ENCODE results near the gene BABAM2. TPM values are rescaled to one million over a fixed set of nuclear protein-coding genes. Genes with fewer than 3 reads are reported as not detected.
"Not testable (repeated sequence)": the region's sequence is repeated elsewhere in the genome, so short reads cannot be mapped to it uniquely, and the experiment has no call there.

The BABAM2 gene
- total RNA-seq, 1 donor from 2014 or later = 34.6 TPM

DNA sequence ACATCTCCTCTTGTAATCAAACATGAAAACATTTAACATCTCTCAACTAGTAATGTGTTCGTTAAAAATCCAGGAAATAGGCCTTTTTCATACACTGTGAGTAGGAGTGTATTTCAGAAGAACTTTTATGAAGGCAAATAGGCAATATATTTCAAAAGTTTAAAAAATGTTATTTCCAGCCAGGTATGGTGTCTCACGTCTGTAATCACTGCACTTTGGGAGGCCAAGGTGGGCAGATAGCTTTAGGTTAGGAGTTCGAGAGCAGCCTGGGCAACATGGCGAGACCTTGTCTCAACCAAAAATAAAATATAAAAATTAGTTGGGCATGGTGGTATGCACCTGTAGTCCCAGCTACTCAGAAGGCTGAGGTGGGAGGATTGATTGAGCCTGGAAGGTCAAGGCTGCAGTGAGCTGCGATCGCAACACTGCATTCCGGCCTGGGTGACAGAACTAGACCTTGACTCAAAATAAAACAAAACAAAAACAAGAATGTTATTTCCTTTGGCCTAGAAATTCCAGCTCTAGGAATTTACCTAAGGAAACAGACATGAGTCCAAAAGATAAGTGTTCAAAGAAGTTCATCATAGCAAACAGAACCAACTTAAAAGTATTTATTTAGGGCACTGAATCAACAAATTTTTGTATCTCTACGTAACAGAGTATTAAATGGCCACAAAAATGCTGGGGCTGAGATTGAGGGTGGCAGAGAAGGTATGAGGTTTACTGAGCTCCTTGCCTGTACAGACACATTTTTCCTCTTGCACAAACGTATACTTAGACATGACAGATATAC lies 15.2 kb upstream of the BABAM2 start:
- TF ChIP-seq, protein P1, sequence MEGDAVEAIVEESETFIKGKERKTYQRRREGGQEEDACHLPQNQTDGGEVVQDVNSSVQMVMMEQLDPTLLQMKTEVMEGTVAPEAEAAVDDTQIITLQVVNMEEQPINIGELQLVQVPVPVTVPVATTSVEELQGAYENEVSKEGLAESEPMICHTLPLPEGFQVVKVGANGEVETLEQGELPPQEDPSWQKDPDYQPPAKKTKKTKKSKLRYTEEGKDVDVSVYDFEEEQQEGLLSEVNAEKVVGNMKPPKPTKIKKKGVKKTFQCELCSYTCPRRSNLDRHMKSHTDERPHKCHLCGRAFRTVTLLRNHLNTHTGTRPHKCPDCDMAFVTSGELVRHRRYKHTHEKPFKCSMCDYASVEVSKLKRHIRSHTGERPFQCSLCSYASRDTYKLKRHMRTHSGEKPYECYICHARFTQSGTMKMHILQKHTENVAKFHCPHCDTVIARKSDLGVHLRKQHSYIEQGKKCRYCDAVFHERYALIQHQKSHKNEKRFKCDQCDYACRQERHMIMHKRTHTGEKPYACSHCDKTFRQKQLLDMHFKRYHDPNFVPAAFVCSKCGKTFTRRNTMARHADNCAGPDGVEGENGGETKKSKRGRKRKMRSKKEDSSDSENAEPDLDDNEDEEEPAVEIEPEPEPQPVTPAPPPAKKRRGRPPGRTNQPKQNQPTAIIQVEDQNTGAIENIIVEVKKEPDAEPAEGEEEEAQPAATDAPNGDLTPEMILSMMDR (IDR thresholded peaks at IDR 0.05) = no peak
- TF ChIP-seq EZH2phosphoT487 (IDR thresholded peaks at IDR 0.05) (no peak), EZH2 (IDR thresholded peaks at IDR 0.05) (no peak)
- Mint-ChIP-seq H3K27me3 (ENCODE audit: insufficient read depth, low read depth) (no peaks in the 10 kb centered on the region), H3K27ac (no peak overlapping the region), H3K4me3 (no peak overlapping the region), H3K9me3 (peaks cover 6% of the 10 kb centered on the region), H3K36me3 (no peaks in the 10 kb centered on the region), H3K4me1 (no peaks in the 10 kb centered on the region)
- Histone ChIP-seq H3K9me3 (ENCODE audit: low read depth) (no peaks in the 10 kb centered on the region), H3F3A (ENCODE audit: low read depth) (no peaks in the 10 kb centered on the region), H4K20me1 (ENCODE audit: low read depth) (no peaks in the 10 kb centered on the region), H3K36me3 (no peaks in the 10 kb centered on the region), H3K79me2 (ENCODE audit: low read depth) (no peaks in the 10 kb centered on the region), H3K9ac (no peak overlapping the region), H3K4me3 (no peak overlapping the region), H2AFZ (replicated peaks) (no peak overlapping the region), H3K4me1 (no peaks in the 10 kb centered on the region), H3K27me3 (no peaks in the 10 kb centered on the region), H3K27ac (no peak overlapping the region), H3K4me2 (no peak overlapping the region)
- no peak for DNase-seq (ENCODE audit: low spot score)

DNA sequence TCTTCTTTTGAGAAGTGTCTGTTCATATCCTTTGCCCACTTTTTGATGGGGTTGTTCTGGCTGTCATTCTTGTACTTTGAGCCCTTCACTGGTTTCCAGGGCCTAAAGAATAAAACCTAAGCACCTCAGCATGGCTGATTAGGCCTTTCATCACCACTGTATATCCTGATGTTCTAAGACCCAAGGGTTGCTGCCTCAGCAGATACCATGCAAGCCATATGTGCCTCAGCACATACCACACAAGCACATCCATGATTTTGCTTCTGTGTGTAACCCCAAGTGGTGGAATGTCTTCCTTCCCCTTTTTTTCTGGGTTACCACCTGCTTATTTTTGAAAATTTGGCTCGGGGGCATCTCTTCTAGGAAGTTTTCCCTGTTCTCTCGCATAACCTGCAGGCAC lies 11.7 kb upstream of the BABAM2 start:
- DNase-seq (ENCODE audit: low spot score) = no peak
- Histone ChIP-seq H3K36me3 (no peaks in the 10 kb centered on the region), H3K4me3 (no peak overlapping the region), H4K20me1 (ENCODE audit: low read depth) (no peaks in the 10 kb centered on the region), H3K79me2 (ENCODE audit: low read depth) (no peaks in the 10 kb centered on the region), H3K27ac (no peak overlapping the region), H3F3A (ENCODE audit: low read depth) (no peaks in the 10 kb centered on the region), H3K4me2 (no peak overlapping the region), H3K27me3 (no peaks in the 10 kb centered on the region), H2AFZ (replicated peaks) (no peak overlapping the region), H3K9me3 (ENCODE audit: low read depth) (no peaks in the 10 kb centered on the region), H3K9ac (no peak overlapping the region), H3K4me1 (no peaks in the 10 kb centered on the region)
- no peak for TF ChIP-seq EZH2 (IDR thresholded peaks at IDR 0.05)
- TF ChIP-seq EZH2phosphoT487 (IDR thresholded peaks at IDR 0.05) = no peak
- TF ChIP-seq, protein P1 (IDR thresholded peaks at IDR 0.05) = no peak
- no peaks in the 10 kb centered on the region for H3K27me3 Mint-ChIP-seq (ENCODE audit: insufficient read depth, low read depth)
- H3K36me3 Mint-ChIP-seq = no peaks in the 10 kb centered on the region
- peaks cover 8% of the 10 kb centered on the region for H3K9me3 Mint-ChIP-seq
- H3K4me1 Mint-ChIP-seq = no peaks in the 10 kb centered on the region
- H3K27ac Mint-ChIP-seq = no peak overlapping the region
- H3K4me3 Mint-ChIP-seq = no peak overlapping the region

DNA sequence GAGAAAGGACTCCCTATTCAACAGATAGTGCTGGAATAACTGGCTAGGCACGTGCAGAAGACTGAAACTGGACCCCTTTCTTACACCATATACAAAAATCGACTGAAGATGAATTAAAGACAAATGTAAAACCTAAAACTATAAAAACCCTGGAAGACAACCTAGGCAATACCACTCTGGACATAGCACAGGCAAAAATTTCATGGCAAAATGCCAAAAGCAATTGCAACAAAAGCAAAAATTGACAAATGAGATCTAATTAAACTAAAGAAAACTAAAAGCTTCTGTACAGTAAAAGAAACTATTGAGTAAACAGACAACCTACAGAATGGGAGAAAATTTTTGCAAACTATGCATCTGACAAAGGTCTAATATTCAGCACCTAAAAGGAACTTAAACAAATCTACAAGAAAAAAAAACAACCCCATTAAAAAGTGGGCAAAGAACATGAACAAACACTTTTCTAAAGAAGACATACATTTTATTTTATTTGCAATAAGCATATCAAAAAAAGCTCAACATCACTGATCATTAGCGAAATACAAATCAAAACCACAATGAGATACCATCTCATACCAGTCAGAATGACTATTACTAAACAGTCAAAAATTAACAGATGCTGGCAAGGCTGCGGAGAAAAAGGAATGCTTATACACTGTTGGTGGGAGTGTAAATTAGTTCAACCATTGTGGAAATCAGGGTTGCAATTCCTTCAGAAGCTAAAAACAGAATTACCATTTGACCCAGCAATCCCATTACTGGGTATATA lies 8.5 kb upstream of the BABAM2 start:
- not testable (repeated sequence) for H3K4me1 ChIP-seq; H3K27ac Mint-ChIP-seq; H3K4me3 Mint-ChIP-seq; DNase-seq (ENCODE audit: low spot score); H3K9me3 ChIP-seq (ENCODE audit: low read depth); H3K36me3 Mint-ChIP-seq; H3K36me3 ChIP-seq; H3K4me2 ChIP-seq; H3K4me1 Mint-ChIP-seq; H3K9me3 Mint-ChIP-seq; H3K27me3 ChIP-seq; H3K79me2 ChIP-seq (ENCODE audit: low read depth); H3K27me3 Mint-ChIP-seq (ENCODE audit: insufficient read depth, low read depth); H3K4me3 ChIP-seq; H4K20me1 ChIP-seq (ENCODE audit: low read depth); H3F3A ChIP-seq (ENCODE audit: low read depth); H3K9ac ChIP-seq; H3K27ac ChIP-seq; H2AFZ ChIP-seq (replicated peaks)

DNA sequence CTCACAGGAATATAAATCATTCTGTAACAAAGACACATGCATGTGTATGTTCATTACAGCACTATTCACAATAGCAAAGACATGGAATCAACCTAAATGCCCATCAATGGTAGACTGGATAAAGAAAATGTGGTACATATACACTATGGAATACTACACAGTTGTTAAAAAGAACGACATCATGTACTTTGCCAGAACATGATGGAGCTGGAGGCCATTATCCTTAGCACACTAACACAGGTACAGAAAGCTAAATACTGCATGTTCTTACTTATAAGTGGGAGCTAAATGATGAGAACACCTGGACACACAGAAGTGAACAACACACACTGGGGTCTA lies 8.0 kb upstream of the BABAM2 start:
- not testable (repeated sequence) for H3K27ac Mint-ChIP-seq; H3K4me3 ChIP-seq; H4K20me1 ChIP-seq (ENCODE audit: low read depth); H3K9me3 Mint-ChIP-seq; H3K4me1 Mint-ChIP-seq; H3K4me3 Mint-ChIP-seq; H3K36me3 Mint-ChIP-seq; H3K27ac ChIP-seq; H3K27me3 Mint-ChIP-seq (ENCODE audit: insufficient read depth, low read depth); H3K4me2 ChIP-seq; H3K9ac ChIP-seq; DNase-seq (ENCODE audit: low spot score); H3F3A ChIP-seq (ENCODE audit: low read depth); H2AFZ ChIP-seq (replicated peaks); H3K4me1 ChIP-seq; H3K27me3 ChIP-seq; H3K9me3 ChIP-seq (ENCODE audit: low read depth); H3K79me2 ChIP-seq (ENCODE audit: low read depth); H3K36me3 ChIP-seq

Measured in neural progenitor cell (in vitro differentiated cells).